GM21390 (cell line): ENCODE data around the gene KCND3.

ENCODE experiments used
- ATAC-seq: cut with Tn5 transposase; IDR thresholded peaks from one replicate; pipeline ENCODE4 v1.9.1; 2021; ENCODE audit not compliant: unreplicated experiment

KCND3 gene

GRCh38 chr1:111733183-111733991 lies 256.1 kb downstream of the KCND3 start:
- no peak for ATAC-seq

- ATAC-seq, result no peak
Observed at GRCh38 chr1:111732718-111733117, 256.8 kb downstream of the KCND3 start.

- ATAC-seq, result no peak
Observed at GRCh38 chr1:111731956-111732355, 257.5 kb downstream of the KCND3 start.

GRCh38 chr1:111730706-111731105 lies 258.8 kb downstream of the KCND3 start:
- ATAC-seq, result no peak

- ATAC-seq, result no peak
Observed at GRCh38 chr1:111729946-111730681, 259.4 kb downstream of the KCND3 start.

GRCh38 chr1:111729271-111729921 lies 260.1 kb downstream of the KCND3 start:
- ATAC-seq, result no peak

- ATAC-seq, result no peak
Observed at GRCh38 chr1:111727056-111727455, 262.4 kb downstream of the KCND3 start.

GRCh38 chr1:111725192-111725591 lies 264.3 kb downstream of the KCND3 start:
- no peak for ATAC-seq

- no peak for ATAC-seq
Observed at GRCh38 chr1:111723871-111724270, 265.6 kb downstream of the KCND3 start.

GRCh38 chr1:111723091-111723806 lies 266.2 kb downstream of the KCND3 start:
- ATAC-seq, result no peak

- no peak for ATAC-seq
Observed at GRCh38 chr1:111720977-111721786, 268.3 kb downstream of the KCND3 start.
